Memory B cell (primary cell): ENCODE measurements around the gene CASZ1.

ENCODE experiments used
- ATAC-seq: fragments of 150-1000 bp; cut with Tn5 transposase; 2 replicates; pipeline ENCODE4 v1.10.0; 2021; ENCODE audit warnings: low read depth, mild to moderate bottlenecking, moderate library complexity
- DNase-seq, 2 donors: peaks; one replicate each; pipeline ENCODE4 v3.0.0; 2022; ENCODE audit warnings: low spot score in 2 of 2
- H3K27ac Mint-ChIP-seq: one replicate; pipeline ENCODE4 v1.8.0; 2022; ENCODE audit warnings: mild to moderate bottlenecking, moderate library complexity, mixed read lengths
- H3K27me3 Mint-ChIP-seq: one replicate; pipeline ENCODE4 v1.8.0; 2022; ENCODE audit warnings: mixed read lengths
- H3K36me3 Mint-ChIP-seq: one replicate; pipeline ENCODE4 v1.8.0; 2022; ENCODE audit warnings: mild to moderate bottlenecking, mixed read lengths
- H3K4me1 Mint-ChIP-seq: one replicate; pipeline ENCODE4 v1.8.0; 2022; ENCODE audit warnings: mixed read lengths
- H3K4me3 Mint-ChIP-seq: one replicate; pipeline ENCODE4 v1.8.0; 2022; ENCODE audit warnings: mild to moderate bottlenecking, moderate library complexity, mixed read lengths
- H3K9me3 Mint-ChIP-seq: one replicate; pipeline ENCODE4 v1.8.0; 2022; ENCODE audit warnings: mixed read lengths

CASZ1 gene

DNA sequence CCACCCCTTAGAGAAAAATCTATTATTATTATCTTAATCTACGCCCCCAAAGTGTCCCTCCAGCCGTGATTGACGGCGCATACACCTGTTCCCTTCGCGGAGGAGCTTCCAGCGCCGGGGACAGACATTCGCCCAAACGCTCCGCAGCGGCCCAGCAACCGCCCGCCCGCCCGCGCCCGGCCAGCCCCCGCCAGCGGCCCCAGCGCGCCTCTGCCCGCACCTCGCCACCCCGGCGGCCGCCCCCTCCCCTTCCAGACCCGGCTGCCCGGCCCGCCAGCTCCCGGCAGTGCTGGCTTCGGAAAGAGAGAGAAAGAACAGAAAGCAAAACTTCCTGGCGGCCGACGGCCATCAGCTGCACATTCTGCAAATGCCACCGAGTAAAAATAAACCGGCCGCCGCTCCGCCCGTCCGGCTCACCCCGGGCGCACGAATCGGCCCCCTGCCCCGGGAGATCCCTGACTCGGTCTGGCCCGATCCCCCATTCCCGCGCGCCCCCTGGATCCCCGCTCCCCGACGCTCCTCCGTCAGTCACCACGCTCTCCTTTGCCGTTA, 1.6 kb downstream of the CASZ1 start:
- H3K27me3 Mint-ChIP-seq, result peaks cover 29% of the 10 kb centered on the region
- DNase-seq, result no peak

GRCh38 chr1:10793129-10793651, 3.3 kb downstream of the CASZ1 start:
- Mint-ChIP-seq H3K36me3 (no peaks in the 10 kb centered on the region), H3K4me1 (peaks cover 10% of the 10 kb centered on the region), H3K4me3 (peak overlapping the region; percentile 37), H3K9me3 (no peaks in the 10 kb centered on the region), H3K27ac (no peak overlapping the region), H3K27me3 (peaks cover 14% of the 10 kb centered on the region)
- ATAC-seq, result no peak
- no peak for DNase-seq

More for the DNA sequence above, 1.6 kb downstream of the CASZ1 start:
- H3K4me1 Mint-ChIP-seq, result peaks cover 10% of the 10 kb centered on the region
- no peaks in the 10 kb centered on the region for H3K36me3 Mint-ChIP-seq
- no peaks in the 10 kb centered on the region for H3K9me3 Mint-ChIP-seq
- no peak overlapping the region for H3K27ac Mint-ChIP-seq
- peak overlapping the region; percentile 83 for H3K4me3 Mint-ChIP-seq
- ATAC-seq, result no peak

DNA sequence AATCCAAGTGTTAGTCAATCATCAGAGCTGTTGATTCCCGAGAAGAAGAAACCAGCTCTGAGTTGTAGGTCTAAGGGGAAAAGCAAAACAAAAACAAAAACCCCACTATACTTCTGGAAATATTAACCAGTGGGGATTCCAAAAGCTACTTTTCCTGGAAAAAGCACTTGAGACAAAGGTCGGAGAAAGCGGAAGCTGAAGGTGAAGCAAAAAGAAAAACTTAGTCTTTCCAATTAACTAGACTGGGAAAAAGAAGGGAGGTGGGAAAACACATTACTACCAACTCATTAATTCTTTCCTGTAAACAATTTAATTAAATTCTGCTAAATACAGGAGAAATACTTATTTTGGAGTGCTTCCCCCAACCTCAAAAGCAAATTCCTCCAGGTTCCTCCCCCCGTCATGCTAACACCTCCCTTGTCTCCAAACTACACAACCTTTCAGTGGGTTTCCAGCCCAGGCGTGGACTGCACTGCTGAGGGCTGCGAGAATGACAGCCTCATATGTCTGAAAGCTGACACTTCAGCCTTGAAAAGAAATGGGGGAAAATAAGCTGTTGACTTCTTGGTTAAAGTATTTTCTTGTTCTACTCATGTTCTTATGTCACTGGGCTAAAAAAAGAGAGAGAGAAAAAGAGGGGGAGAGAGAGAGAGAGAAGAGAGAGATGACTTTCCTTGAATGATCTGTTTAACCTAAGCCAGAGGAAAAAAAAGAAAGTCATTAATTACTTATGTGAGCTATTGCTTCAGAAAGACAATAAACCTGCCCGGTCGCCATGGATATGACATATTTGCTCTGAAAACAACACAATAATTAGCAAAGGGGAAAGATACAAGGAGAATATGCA, 5.1 kb downstream of the CASZ1 start:
- no peaks in the 10 kb centered on the region for H3K9me3 Mint-ChIP-seq
- H3K4me3 Mint-ChIP-seq, result no peak overlapping the region
- H3K4me1 Mint-ChIP-seq, result peaks cover 10% of the 10 kb centered on the region
- no peak overlapping the region for H3K27ac Mint-ChIP-seq
- H3K27me3 Mint-ChIP-seq, result peaks cover 21% of the 10 kb centered on the region
- H3K36me3 Mint-ChIP-seq, result no peaks in the 10 kb centered on the region
- DNase-seq (no peak), ATAC-seq (no peak)

GRCh38 chr1:10789803-10790702, 6.4 kb downstream of the CASZ1 start:
- H3K27ac Mint-ChIP-seq, result no peak overlapping the region
- no peak overlapping the region for H3K4me3 Mint-ChIP-seq
- no peak for DNase-seq
- no peaks in the 10 kb centered on the region for H3K9me3 Mint-ChIP-seq
- H3K4me1 Mint-ChIP-seq, result peaks cover 7% of the 10 kb centered on the region
- no peaks in the 10 kb centered on the region for H3K36me3 Mint-ChIP-seq
- H3K27me3 Mint-ChIP-seq, result peaks cover 23% of the 10 kb centered on the region
- ATAC-seq, result no peak

GRCh38 chr1:10789047-10789791, 7.2 kb downstream of the CASZ1 start:
- DNase-seq, result no peak
- H3K4me3 Mint-ChIP-seq, result no peak overlapping the region
- H3K4me1 Mint-ChIP-seq, result peaks cover 7% of the 10 kb centered on the region
- H3K27ac Mint-ChIP-seq, result no peak overlapping the region
- no peaks in the 10 kb centered on the region for H3K9me3 Mint-ChIP-seq
- H3K36me3 Mint-ChIP-seq, result no peaks in the 10 kb centered on the region
- ATAC-seq, result no peak
- H3K27me3 Mint-ChIP-seq, result peaks cover 26% of the 10 kb centered on the region

DNA sequence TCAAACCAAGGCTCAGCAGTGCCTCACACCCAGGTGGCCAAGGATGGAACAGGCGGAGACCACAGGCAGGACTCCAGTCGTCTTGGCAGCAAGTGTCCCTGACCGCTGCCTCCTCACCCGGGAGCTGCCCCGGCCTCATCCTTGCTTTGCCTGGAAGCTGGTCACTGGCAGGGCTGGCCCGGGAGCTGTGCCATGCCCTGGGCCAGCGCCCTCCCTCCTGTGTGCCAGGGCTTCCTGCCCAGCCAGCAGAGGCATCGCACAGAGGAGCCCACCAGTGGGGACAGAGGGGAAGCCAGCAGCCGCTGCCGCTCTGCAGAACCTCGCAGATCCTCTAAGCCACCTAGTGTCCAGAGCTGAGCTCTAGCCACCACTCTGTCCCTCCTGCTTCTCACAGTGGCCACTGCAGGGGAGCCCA, 7.8 kb downstream of the CASZ1 start:
- no peaks in the 10 kb centered on the region for H3K9me3 Mint-ChIP-seq
- H3K27ac Mint-ChIP-seq, result no peak overlapping the region
- H3K27me3 Mint-ChIP-seq, result peaks cover 24% of the 10 kb centered on the region
- DNase-seq (no peak), ATAC-seq (no peak)
- H3K36me3 Mint-ChIP-seq, result no peaks in the 10 kb centered on the region
- peaks cover 3% of the 10 kb centered on the region for H3K4me1 Mint-ChIP-seq
- H3K4me3 Mint-ChIP-seq, result no peak overlapping the region

GRCh38 chr1:10787286-10787685, 9.2 kb downstream of the CASZ1 start:
- Mint-ChIP-seq H3K36me3 (no peaks in the 10 kb centered on the region), H3K4me3 (no peak overlapping the region), H3K27me3 (peaks cover 20% of the 10 kb centered on the region), H3K9me3 (no peaks in the 10 kb centered on the region), H3K27ac (no peak overlapping the region), H3K4me1 (no peaks in the 10 kb centered on the region)
- no peak for ATAC-seq
- no peak for DNase-seq

DNA sequence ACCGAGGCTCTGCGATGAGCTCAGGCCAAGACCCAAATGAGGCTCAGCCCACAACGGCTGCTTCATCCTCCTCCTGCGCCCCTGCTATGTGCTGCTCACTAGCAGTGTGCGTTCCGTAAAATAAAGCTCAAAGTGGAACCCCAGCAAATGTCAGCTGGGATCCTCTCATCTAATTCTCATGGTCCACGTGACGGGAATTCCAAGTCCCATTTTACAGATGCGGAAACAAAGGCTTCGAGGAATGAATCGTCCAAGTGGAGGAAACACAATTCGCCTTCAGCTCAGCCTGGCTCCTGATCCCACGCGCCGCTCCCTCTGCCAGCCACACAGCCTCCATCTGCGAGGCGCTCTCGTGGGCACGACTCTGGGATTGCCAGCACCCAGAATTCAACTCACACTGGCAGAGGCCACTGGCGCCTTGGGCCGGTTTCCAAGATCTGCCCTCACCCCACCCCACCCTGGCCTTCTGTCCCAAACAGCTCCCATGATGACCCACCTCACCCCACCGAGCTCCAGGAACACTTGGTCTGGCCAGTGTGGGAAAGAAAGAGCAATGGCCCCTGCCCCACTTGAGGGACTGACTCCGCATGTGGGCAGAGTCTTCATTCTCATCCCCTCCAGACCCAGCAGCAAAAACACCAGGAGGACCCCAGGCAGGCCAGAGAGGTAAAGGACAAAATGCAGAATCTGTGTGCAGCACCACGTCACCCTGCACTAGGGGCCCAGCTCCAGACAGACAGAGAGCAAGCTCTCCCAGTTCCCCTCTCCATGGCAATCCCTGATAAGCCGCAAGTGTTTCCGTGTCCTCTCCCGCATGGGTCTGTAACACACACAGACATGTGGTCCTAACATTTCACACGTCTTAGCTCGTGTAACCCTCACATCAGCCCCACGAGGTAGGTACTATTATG, 10.5 kb downstream of the CASZ1 start:
- Mint-ChIP-seq H3K27ac (no peak overlapping the region), H3K4me1 (no peaks in the 10 kb centered on the region), H3K27me3 (peaks cover 20% of the 10 kb centered on the region), H3K4me3 (no peak overlapping the region), H3K9me3 (no peaks in the 10 kb centered on the region), H3K36me3 (no peaks in the 10 kb centered on the region)
- no peak for DNase-seq
- no peak for ATAC-seq

GRCh38 chr1:10784998-10785727, 11.3 kb downstream of the CASZ1 start:
- no peak overlapping the region for H3K27ac Mint-ChIP-seq
- H3K36me3 Mint-ChIP-seq, result no peaks in the 10 kb centered on the region
- H3K9me3 Mint-ChIP-seq, result no peaks in the 10 kb centered on the region
- no peaks in the 10 kb centered on the region for H3K4me1 Mint-ChIP-seq
- peaks cover 20% of the 10 kb centered on the region for H3K27me3 Mint-ChIP-seq
- DNase-seq (no peak), ATAC-seq (no peak)
- no peak overlapping the region for H3K4me3 Mint-ChIP-seq

- Mint-ChIP-seq H3K36me3 (no peaks in the 10 kb centered on the region), H3K4me1 (no peaks in the 10 kb centered on the region), H3K4me3 (no peak overlapping the region), H3K27ac (no peak overlapping the region), H3K27me3 (peaks cover 17% of the 10 kb centered on the region), H3K9me3 (no peaks in the 10 kb centered on the region)
- DNase-seq (no peak), ATAC-seq (no peak)
Observed at GRCh38 chr1:10782491-10783244, 13.8 kb downstream of the CASZ1 start.

- no peaks in the 10 kb centered on the region for H3K4me1 Mint-ChIP-seq
- H3K9me3 Mint-ChIP-seq, result no peaks in the 10 kb centered on the region
- H3K27ac Mint-ChIP-seq, result no peak overlapping the region
- H3K36me3 Mint-ChIP-seq, result no peaks in the 10 kb centered on the region
- no peak for ATAC-seq
- no peak overlapping the region for H3K4me3 Mint-ChIP-seq
- peaks cover 8% of the 10 kb centered on the region for H3K27me3 Mint-ChIP-seq
- DNase-seq, result no peak
Observed at GRCh38 chr1:10781137-10781536, 15.3 kb downstream of the CASZ1 start.

GRCh38 chr1:10779841-10780240, 16.6 kb downstream of the CASZ1 start:
- no peak for DNase-seq
- no peak for ATAC-seq
- Mint-ChIP-seq H3K4me1 (no peaks in the 10 kb centered on the region), H3K27ac (no peak overlapping the region), H3K36me3 (no peaks in the 10 kb centered on the region), H3K9me3 (no peaks in the 10 kb centered on the region), H3K27me3 (peaks cover 4% of the 10 kb centered on the region), H3K4me3 (no peak overlapping the region)
